NCI-H526 treated with DMSO at 0.1 percent for 48 hours (cell line): ENCODE measurements around the gene GIMAP8.

ENCODE experiments used
- DNase-seq: peaks from one replicate; lab custom pipeline; 2025; lab: John Stamatoyannopoulos, UW

GIMAP8 gene

DNA sequence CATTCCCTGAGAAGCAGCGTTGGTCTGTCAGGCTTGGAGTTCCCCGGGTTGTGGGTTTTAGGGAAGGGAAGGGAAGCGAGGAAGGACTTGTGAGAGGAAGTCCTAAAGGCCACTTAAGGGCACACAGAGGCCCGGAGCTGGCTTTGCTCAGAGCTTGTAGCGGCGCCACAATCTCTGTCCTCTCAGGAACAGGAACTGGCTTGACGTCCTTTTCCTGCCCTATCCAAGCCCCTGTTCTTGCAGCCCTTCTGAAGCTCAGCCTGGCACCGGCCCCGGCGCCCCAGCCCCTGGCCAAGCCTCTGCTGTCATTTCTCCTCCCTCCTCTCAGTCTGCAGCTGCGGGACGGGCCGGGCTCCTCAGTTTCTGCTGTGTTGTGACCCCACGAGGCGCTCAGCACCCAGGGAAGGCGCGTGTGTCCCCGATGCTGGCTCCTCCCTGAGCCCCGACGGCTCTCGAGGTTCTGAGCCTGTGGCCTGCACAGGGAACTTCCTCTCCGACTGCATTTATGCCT, at the start of gene GIMAP8:
Gene GIMAP8, plus strand, starts transcription at position 140 of the 511 bp plus-strand sequence. CDS start 16,069 bp downstream, outside the sequence.
- no peak for DNase-seq

DNA sequence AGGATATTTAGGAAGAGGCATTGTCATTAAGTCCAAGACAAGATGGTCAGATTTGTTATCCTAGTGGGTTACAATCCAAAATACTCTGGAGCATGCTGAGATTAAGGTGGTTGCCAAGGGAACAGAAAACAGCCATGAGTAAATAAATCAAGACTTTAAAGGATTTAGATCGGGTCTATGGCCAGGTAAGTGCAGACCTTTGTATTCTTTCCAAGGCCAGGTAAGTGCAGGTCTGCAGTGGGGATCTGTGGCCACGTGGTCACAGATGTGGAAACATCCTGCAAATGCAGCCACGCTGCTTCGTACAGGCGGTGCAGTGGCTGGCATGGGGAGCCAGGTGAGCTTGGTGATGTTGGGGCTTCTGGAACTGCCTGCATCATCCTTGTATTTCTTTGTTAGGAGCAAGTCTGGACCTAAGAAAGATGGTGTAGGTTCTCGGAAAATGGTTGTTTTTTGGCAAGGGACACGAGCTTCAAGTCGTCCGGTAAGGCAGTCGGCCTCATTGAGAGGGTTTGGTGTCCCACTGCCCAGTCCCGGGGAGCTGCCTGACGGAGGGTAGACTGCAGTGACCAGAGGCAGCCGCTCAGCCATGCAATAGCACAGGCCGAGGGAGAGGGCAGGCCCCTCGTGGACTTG, 49.5 kb upstream of the GIMAP8 start:
- DNase-seq, result no peak

DNA sequence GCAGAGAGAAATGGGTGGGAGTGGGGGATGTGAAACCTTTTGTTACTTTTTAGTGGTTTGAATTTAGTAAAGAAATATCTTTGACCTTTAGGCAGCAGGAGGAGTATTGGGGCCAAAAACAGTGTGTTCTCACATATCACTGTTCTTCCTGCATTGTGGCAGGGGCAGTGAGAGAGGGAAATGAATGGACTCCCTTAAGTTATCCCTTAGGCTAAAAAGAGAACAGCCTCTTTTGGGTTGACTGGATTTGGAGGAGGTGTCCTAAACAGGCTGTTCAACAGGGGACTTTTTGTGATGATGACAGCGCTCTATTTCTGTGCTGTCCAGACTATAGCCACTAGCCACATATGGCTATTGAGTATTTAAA, 49.0 kb upstream of the GIMAP8 start:
- no peak for DNase-seq

DNA sequence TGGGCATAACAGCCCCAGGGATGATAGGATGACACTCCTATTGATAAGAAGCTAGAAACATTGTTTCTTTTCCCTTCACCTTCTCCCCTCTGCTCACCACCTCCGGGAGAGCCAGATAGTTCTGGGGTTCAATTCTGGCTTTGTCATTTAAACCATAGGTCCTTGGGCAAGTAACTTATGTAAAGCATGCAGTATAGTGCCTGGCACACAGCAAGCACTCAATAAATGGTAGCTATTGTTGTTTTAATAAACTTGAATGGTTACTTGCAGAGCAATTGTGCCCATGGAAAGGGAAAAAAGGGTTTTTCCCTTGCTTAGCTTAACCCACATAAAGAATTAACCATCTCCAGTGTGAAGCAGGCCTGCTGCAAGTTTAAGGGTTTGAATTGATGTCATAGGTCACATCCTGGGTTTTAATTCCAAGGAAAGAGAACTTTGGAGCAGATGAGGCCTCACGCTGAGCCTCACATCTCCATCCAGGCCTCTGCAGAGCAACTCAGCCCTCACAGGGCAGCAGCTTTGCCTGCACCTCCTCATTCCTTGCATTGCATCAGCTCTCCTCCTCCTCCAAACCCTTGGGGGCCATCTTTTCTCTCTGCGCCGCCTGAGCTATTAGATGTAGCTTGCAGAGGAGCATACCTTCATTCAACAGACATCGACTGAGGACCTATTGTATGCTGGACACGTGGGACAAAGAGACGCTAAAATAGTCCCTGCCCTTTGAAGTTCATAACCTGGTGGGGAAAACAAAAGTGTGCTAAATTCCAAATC, 48.4 kb upstream of the GIMAP8 start:
- DNase-seq, result no peak

DNA sequence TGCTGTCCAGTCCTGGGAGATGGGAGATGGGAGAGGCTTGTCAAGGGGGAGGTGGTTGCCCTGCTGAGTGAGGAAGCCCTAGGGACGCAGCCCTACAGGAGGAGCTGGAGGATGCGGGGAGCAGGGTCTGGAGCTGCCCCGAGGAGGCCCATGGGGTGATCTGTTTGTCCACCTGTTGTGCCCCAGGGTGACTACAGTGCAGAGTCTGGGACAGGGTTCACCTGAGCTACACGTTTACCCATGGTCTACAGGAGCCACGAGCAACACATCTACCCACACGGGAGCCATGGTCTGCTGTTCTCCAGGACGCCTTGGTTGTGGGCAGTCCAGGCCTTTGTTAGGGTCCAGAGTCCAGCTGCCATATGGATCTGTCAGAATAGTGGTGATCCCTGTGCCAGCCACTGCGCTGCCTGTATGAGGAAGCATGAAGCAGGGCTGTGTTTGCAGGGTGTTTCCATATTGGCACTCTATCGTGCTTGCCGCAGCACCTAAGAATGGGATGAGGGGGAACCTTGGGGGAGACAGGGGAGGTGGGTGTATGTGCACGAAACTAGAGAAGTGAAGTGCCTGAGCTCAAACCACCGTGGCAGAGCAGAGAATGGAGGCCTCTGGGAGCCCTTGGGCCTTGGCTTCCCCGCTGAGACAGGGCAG, 47.6 kb upstream of the GIMAP8 start:
- DNase-seq, result no peak

DNA sequence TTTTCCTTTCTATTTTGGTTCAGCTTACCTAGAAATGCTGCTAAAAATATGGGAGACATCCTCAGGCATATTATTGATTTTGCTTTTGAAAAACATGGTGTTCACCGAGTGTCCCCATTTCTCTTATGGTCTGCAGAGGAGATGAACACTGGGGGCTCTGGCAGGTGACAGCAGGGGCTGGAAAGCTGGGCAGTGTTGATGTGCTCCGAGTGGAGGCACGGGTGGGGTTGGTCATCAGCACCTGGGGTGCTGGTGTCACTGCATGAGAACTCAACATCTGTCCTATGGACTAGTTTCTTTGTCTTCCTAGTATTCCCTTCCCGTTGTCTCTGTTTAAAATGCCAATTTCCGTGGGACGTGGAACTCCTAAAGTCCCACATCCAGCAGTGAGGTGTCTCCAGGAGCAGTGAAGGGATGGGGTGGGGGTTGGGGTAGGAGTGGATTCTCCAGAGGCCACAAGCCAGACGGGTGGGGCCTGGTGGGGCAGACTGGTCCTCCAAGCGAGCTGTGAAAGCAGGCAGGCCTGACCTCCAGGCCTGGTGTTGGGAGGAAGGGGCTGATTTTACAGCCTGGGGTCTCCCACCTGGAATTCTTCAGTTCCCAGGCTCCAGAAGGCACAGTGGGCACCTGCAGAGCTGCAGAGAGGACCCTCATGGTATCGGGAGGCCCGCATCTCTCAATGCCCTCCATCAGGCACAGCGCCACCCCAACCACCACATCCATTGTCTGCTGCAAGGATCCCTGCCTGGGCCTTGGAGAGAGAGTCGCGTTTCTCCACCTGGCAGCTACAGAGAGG, 46.9 kb upstream of the GIMAP8 start:
- DNase-seq, result no peak

DNA sequence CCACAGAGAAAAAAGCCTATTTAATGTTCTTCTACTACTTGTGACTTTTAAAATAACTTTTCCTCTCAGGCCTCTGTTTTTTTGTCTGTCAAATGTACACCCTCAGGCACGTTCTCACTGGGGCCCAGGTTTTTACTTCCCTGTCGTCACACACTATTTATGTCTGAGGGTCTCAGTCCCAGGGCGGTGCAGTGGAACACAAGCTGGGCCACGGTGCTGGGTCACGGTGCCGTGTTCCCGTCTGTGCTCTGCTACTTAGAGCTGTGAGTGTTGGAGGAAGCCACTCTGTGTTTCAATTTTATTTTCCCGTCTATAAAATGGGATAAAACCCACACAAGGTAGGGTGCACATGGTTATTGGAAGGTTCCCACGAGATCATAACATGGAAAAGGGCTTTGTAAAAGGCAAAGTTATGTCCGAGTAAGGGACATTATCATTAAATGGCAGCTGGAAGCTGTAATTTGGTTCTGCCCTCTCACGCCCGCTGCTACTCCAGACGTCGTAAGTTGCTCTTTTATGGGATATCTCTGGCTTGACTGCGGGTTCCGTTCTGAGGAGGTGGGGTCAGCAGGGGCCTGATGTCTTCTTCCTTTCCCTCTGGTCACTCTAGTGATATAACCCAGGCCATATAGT, 46.1 kb upstream of the GIMAP8 start:
- DNase-seq, result no peak

DNA sequence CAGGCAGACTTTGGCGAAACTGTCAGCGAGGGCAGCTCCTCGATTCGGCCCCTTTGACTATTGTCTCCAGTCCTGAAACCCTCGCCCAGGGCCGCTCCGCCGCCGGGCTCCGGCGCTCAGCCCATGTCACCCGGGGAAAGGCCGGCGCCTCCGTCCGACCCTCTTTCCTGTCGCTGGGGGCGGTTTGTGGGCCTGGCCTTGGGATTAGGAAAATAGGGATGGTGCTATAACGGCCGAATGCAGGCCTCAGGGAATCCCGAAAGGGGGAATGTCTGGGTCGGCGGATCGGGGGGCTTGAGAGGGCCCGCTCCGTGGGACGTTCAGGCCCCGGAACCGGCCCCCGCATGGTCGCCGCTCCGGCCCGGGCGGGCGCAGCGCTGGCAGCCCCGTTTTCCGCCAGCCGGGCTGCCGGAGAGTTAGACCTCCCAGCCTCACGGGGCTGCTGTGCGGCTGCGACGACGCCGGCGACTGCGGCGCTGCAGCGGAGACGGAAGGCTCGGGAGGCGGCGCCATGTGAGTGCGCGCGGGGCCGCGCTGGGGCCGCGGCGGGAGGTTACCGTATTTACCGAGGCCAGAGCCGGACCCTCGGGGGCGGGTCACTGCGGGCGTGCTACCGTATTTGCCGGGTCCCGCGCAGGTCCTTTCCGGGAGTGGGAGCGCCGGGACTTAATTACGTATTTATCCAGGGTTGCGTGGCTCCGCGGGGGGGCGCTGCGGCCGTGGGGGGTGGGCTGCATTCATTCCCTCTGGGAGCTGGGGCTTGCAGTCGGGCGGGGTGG, 45.4 kb upstream of the GIMAP8 start:
- peak; percentile 83 for DNase-seq

DNA sequence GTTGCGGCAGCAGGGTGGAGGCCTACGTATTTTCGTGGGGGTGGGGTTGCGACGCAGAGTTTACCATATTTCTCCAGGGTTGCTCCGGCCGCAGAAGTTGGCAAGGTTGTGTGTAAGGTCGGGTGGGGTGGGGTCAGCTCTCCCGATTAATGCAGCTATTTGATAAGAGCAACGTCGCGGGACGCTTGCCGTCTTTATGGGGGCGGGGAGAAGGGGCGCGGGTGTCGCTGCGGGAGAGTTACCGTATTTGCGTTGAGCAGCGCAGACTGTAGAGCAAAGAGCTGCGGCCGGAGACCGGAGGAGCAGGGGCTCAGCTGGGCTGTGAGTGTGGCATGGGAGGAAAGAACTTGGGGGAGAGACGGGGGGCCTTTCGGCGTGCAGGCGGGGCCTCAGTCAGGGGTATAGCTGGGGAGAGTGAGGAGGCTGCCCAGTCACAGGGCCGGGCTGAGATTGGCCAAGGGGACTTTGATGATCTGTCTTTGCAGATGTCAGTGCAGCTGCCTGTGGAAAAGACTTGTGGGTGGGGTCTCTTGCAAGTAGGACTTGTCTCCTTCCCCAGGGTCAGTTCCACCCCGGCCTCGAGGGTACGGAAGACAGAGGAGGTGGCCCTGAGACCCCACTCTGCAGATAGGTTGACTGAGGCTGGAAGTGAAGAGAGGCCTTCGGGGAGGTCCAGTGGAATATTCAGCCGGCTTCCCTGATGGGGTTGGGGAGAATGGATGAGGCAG, 44.7 kb upstream of the GIMAP8 start:
- peak; percentile 87 for DNase-seq

DNA sequence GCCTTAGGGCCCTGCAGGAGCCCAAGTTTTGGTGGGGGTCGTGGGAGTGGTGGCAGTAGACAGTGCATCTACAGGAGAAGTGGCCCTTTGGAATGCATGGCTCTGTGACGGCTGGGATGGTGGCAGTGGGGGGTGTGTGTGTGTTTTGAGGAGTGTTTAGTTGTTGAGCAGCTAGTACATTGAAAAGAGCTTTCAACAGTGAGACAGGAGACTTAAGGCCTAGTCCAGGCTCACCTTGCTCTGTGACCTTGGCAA, 44.2 kb upstream of the GIMAP8 start:
- no peak for DNase-seq

DNA sequence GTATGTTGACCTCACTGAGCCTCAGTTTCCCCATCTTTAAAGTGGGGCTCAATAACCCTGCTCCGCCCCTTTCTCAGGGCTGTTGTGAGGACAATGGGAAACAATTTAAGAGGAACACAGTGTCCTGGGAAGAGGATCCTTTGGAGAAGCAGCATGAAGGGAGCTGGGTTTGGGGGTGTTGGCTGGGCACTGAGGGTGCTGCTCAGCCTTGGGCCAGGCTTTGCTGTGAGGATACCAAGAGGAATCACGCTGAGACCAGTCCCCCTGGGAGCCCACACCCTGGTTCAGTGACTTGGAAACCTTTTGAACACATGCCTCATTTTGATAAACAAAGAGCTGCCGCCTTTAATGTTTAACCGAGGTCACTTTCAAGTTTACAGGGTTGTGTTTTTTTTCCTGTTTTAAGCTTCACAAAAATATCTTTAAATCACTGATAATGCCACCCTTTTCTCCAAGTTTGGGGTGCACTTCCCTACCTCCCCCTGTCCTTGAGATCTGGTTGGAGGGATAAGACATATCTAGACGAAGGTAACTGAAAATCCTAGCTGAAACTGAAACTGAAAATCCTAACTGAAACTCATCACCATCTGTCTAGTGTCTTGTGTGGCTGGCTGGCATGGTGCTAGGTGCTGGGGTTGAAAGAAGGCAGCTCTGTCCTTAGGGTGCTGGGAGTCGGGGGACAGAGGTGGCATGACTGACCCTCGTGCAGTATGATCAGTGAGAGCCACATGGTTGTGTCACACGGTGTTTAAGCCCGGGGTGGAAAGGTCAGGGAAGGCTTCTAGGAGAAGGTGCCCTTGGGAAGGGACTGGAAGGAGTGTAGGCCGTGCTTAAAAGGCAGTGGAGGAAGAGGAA, 43.6 kb upstream of the GIMAP8 start:
- peak; percentile 25 for DNase-seq

DNA sequence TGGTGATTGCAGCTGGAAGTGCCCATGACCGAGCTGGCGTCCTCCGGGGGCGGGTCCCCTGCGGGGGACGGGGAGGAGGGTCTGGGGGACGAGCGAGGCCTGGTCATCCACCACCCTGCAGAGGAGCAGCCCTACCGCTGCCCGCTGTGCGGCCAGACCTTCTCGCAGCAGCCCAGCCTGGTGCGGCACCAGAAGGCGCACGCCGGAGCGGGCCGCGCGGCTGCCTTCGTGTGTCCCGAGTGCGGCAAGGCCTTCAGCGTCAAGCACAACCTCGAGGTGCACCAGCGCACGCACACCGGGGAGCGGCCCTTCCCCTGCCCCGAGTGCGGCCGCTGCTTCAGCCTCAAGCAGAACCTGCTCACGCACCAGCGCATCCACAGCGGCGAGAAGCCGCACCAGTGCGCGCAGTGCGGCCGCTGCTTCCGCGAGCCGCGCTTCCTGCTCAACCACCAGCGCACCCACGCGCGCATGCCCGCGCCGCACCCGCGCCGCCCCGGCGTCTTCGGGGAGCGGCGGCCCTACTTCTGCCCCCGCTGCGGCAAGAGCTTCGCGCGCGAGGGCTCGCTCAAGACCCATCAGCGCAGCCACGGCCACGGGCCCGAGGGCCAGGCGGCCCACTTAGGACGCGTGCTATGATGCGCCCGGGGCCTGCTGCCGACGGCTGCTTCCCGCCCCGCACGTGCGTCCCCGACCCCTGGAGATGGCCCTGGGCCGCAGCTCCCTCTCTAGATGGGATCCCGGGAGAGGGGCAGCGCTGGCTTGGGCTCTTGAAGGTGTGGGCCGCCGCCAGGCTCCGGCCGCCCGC, 42.6 kb upstream of the GIMAP8 start:
- DNase-seq, result no peak

DNA sequence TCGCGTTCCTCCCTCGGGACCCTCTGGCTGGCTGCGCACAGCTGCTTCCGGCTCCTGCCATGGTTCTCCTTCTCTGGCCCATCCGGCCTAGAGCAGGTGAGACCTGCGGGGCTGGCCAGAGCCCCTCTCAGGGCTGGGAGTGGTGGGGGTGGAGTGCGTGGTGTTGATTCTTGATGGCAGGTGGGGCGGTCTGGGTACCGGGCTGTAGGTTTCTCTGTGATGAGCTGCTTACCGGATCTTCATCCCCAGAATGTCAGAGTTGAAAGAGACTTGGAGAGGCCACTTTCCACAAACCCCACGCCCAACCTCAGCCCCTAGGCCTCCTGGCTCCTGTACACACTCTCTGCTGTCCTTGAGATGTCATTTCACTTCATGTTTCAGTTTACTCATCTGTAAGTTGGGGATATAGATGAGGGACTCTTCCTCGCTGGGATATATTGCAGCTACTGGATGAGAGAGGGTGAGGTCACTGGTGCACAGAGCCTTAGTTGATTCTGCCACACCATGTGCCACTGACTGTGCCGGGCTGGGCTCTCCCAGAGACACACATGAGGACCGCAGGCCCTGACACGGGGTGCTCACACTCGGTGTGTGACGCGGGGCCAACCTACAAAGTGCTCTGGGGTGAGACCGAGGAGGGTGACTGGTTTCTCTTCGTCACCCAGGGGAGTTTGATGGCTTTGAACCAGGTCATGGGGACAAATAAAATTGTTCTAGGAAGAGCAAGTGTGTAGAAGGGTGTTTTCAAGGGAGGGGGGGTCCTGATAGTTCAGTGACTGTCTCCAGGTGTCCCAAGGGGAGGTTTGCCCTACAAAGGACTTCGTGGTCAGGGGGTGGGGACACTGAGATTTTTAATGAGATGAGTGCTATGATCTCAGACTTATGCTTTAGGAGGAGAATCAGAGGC, 41.8 kb upstream of the GIMAP8 start:
- no peak for DNase-seq

DNA sequence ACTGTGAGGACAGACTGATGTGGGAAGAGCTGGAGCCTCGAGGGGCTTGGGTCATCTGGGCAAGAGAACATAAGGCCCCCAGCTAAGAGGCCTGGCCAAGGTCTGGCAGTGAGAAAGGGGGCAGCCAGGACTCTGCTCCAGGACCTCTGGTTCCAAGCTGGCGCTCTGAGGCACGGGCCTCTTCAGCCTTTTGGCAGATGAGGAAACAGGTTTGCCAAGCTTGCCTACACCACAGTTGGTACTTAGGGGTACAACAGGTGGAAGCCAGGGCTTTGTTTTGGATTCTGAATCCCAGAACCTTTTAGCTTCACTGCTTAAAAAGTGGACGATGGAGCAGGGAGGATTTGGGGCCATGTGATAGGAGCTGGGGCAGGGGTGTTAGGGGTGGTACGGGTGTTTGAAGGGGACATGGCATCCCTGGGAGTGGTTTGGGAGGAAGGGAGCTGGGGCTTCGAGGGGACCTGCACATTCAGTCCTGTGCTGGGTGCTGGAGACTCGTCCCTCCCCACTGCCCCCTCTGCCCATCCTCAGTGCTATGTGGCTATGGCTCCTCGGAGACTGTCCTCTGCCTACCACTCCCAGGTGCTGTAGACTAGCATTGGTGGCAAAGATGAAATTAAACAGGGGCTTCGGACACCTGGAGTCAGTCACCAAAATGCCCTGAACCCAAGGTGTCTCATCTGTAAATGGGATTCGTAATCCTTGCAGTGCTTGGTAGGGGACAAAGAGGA, 41.0 kb upstream of the GIMAP8 start:
- DNase-seq, result no peak

DNA sequence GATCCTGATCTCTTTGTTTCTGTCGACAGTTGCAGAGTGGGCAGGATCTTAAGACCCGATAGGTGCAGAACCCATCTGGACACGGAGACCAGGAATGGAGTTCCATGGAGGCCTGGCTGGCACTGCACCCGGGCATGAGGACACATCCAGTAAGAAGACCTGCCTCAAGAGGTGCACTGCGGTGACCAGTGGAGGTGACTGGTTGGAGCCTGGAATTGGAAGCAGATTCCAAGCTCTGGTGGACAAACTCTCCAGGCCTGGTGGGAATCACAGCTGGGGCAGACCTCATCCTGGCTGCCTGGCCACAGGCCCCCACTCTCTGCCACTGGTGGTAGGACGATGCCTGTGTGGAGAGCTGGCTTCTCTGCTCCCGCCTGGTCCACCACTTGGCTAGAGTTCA, 40.3 kb upstream of the GIMAP8 start:
- no peak for DNase-seq

DNA sequence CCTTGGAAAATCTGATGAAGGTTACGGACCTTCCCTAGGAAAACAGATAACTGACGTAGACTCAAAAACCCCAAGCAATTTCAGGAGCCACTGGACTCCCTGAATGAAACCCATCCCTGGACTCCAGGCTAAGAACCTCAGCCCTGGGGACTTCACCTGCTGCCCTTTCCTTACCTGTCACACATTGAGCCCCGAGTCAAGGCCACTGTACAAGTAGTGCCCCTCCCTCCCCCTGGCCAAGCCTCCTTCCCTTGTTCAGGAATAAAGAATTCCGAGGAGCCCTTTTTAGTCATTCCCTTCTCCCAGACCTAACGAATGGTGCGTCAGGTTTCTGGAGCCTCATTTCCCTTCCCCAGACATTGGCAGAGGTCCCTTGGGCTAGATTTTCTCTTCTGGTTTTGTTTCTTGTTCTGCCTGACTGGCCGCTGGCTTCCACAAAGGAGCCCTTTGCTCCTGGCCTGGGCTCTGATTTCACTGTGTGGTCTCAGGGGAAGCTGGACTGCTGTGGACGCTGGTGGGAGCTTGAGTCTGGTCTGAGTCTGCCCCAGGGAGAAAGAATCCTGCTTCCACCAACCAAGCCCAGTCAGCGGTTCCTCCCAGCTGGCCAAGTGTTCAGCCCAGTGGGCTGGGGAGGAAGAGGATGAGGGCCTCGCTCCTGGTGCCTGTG, 39.6 kb upstream of the GIMAP8 start:
- no peak for DNase-seq
